Adrenal gland (tissue), 12 donors: Measurements from ENCODE around the gene ENG. TPM values are rescaled to one million over a fixed set of nuclear protein-coding genes. Genes with fewer than 3 reads are reported as not detected.

Source experiments
- DNase-seq, 7 donors: peaks; one replicate each; pipeline ENCODE4 v3.0.0-alpha.2; 2019 to 2020
- H3K27ac ChIP-seq, 5 donors: fragments of 200-600 bp; sonication (generic) in 4 of 5; 1 replicate in 3 of 5; 2 replicates in 2 of 5; pipeline versions ENCODE4 v1.5.1 to v1.8.0; 2016 to 2020; ENCODE audit warnings: mild to moderate bottlenecking in 1 of 5
- H3K27me3 ChIP-seq: fragments of 200-600 bp; 2 replicates; pipeline ENCODE4 v1.8.0; 2021
- H3K36me3 ChIP-seq, 2 donors: fragments of 200-600 bp; replicated peaks in 1 of 2; 1 replicate in 1 of 2; 2 replicates in 1 of 2; pipeline versions ENCODE4 v1.5.1 to v1.8.0; 2018 to 2022
- H3K4me1 ChIP-seq, 2 donors: fragments of 200-600 bp; replicated peaks in 1 of 2; 1 replicate in 1 of 2; 2 replicates in 1 of 2; pipeline versions ENCODE4 v1.5.1 to v1.8.0; 2018 to 2021
- H3K4me3 ChIP-seq, 4 donors: fragments of 200-600 bp; sonication (generic) in 3 of 4; one replicate each; pipeline ENCODE4 v1.5.1; 2016 to 2018
- H3K9me3 ChIP-seq, 3 donors: fragments of 200-600 bp; sonication (generic) in 1 of 3; replicated peaks in 1 of 3; 1 replicate in 2 of 3; 2 replicates in 1 of 3; pipeline versions ENCODE4 v1.5.1 to v1.8.0; 2016 to 2021
- CTCF ChIP-seq, 6 experiments: fragments of 450-650 bp in 4 of 6; fragments of 200-600 bp in 2 of 6; sonication (generic) in 1 of 6; IDR thresholded peaks; 1 replicate in 5 of 6; 2 replicates in 1 of 6; pipeline versions ENCODE4 v1.5.1 to v1.8.0; 2016 to 2021; ENCODE audit warnings: antibody characterized with exemption in 6 of 6, mild to moderate bottlenecking in 2 of 6, moderate library complexity in 1 of 6
- POLR2A ChIP-seq, 2 donors: fragments of 450-650 bp; IDR thresholded peaks; one replicate each; pipeline ENCODE4 v1.6.1; 2017; ENCODE audit warnings: antibody characterized with exemption in 2 of 2, mild to moderate bottlenecking in 2 of 2, moderate library complexity in 1 of 2
- WGBS, 4 donors: extraction: QIAGEN DNeasy Blood & Tissue Kit in 2 of 4; methylation state at CpG; one replicate each; pipeline versions ENCODE4 v1.1.5 to v1.1.7; 2013 to 2017; 5-methylcytosine and 5-hydroxymethylcytosine counted together
- intact Hi-C, 2 donors: fragments of 100-400 bp; cut with DNase I; formaldehyde crosslinking; loops; one replicate each; pipeline versions ENCODE4 v1.14.1 to v1.15.0; 2022 to 2023
- polyA plus RNA-seq, 3 donors: library from polyadenylated mRNA; stranded (reverse); fragments of 200-250 nt in 2 of 3; fragments of 350-450 nt in 1 of 3; fragmentation: Illumina TruSeq in 1 of 3; extraction: RNeasy Lipid Tissue Mini Kit (QIAGEN cat#74804) in 1 of 3; gene quantifications; one replicate each; pipeline ENCODE4 v1.2.3, GENCODE V29; 2013 to 2014
- total RNA-seq, 9 donors: library from RNA; depleted of rRNA in 4 of 9; stranded (reverse); fragments of >200 nt in 4 of 9; fragments of 120-200 nt in 1 of 9; fragmentation: NEBNext Ultra II Directional in 1 of 9; extraction: Animal tissue kit (Norgen Biotek cat#: 25700) in 1 of 9; gene quantifications; one replicate each; pipeline versions ENCODE4 v1.1.0 to v1.2.4, GENCODE V29; 2013 to 2023
- donor health status: healthy with polysubstance abuse.
- donor health status: Bipolar disorder and iron deficiency.
- donor health status: DM: yes; HTN: yes; CAD: no.
- donor health status: DM: no; HTN: no; CAD: no.
- donor health status: DM: no; HTN: no; CAD: no.
- donor health status: DM: yes; HTN: yes; CAD: no.

Gene ENG
- total and polyA plus RNA-seq, 12 donors: 4.3 to 214 (median 106) TPM

GRCh38 chr9:127805620-127806019 lies 48.8 kb downstream of the ENG start:
- WGBS, 4 donors: 81 to 87% (median 85%) methylated on average over 8 of the region's 8 CpGs
- DNase-seq: no peak
- no peaks in the 10 kb centered on the region for H3K27me3 ChIP-seq
- peaks cover 24 to 56% of the 10 kb centered on the region in 2 donors for H3K4me1 ChIP-seq
- intact Hi-C loops: no loop called here
- H3K9me3 ChIP-seq: no peaks in the 10 kb centered on the region
- H3K4me3 ChIP-seq: no peak overlapping the region
- no peak for TF ChIP-seq POLR2A (IDR thresholded peaks at IDR 0.05)
- peak in 1 of 6 experiments; percentile 10 for TF ChIP-seq CTCF (IDR thresholded peaks at IDR 0.05)
- no peak overlapping the region for H3K27ac ChIP-seq
- peaks cover 0 to 49% of the 10 kb centered on the region in 2 donors for H3K36me3 ChIP-seq

- DNase-seq: peak in 6 of 7 donors; percentile 64 to 87 (median 76)
- intact Hi-C loops: no loop called here
- peaks cover 24 to 43% of the 10 kb centered on the region in 2 donors for H3K4me1 ChIP-seq
- H3K4me3 ChIP-seq: peak overlapping the region; percentile 46 to 89 (median 66)
- no peaks in the 10 kb centered on the region for H3K9me3 ChIP-seq
- peaks cover 0 to 38% of the 10 kb centered on the region in 2 donors for H3K36me3 ChIP-seq
- H3K27ac ChIP-seq: peak overlapping the region; percentile 85 to 99 (median 94)
- H3K27me3 ChIP-seq: no peaks in the 10 kb centered on the region
- 21 to 46% (median 40%) methylated on average over 10 to 18 of the region's 18 CpGs for WGBS, 4 donors
- TF ChIP-seq POLR2A (IDR thresholded peaks at IDR 0.05): no peak
- TF ChIP-seq CTCF (IDR thresholded peaks at IDR 0.05): no peak
Measured at GRCh38 chr9:127803507-127804352, 50.7 kb downstream of the ENG start.

- peak; percentile 82 to 94 (median 91) for DNase-seq
- Histone ChIP-seq H3K27ac (peak within 1 kb of the TSS; percentile 85 to 99 (median 94)), H3K36me3 (peaks cover 0 to 29% of the 10 kb centered on the region in 2 donors), H3K9me3 (no peaks in the 10 kb centered on the region), H3K4me1 (peaks cover 24 to 37% of the 10 kb centered on the region in 2 donors), H3K4me3 (peak within 1 kb of the TSS; percentile 46 to 89 (median 66)), H3K27me3 (no peaks in the 10 kb centered on the region)
- intact Hi-C loops: no loop called here
- 0 to 1% (median 1%) methylated on average over 10 to 82 of the region's 83 CpGs for WGBS, 4 donors
- peak in 1 of 6 experiments; percentile 9 for TF ChIP-seq CTCF (IDR thresholded peaks at IDR 0.05)
- TF ChIP-seq POLR2A (IDR thresholded peaks at IDR 0.05): peak; percentile 65 to 80
Measured at GRCh38 chr9:127802576-127803443, 51.6 kb downstream of the ENG start, which contains the start of gene FPGS. Gene FPGS (plus strand): TSS chr9:127802882. CDS start chr9:127802925, 43 bp downstream.
